Transverse colon (tissue), 4 donors: ENCODE data around the gene BMPER. TPM values are rescaled to one million over a fixed set of nuclear protein-coding genes. Genes with fewer than 3 reads are reported as not detected.

Source experiments
- DNase-seq: peaks from one replicate; pipeline ENCODE4 v3.0.0-alpha.2; 2019
- H3K27ac ChIP-seq, 4 donors: fragments of 200-600 bp; sonication (generic); 2 replicates each; pipeline ENCODE4 v1.5.1; 2016 to 2018; ENCODE audit warnings: inconsistent platforms in 4 of 4
- H3K27me3 ChIP-seq: fragments of 200-600 bp; sonication (generic); 2 replicates; pipeline ENCODE4 v1.5.1; 2017; ENCODE audit warnings: inconsistent platforms
- H3K36me3 ChIP-seq, 4 donors: fragments of 200-600 bp; sonication (generic); 2 replicates each; pipeline ENCODE4 v1.5.1; 2017 to 2019; ENCODE audit warnings: inconsistent platforms in 4 of 4
- H3K4me1 ChIP-seq, 4 donors: fragments of 200-600 bp; sonication (generic); 2 replicates each; pipeline ENCODE4 v1.5.1; 2017 to 2020; ENCODE audit warnings: inconsistent platforms in 4 of 4
- H3K4me3 ChIP-seq, 4 donors: fragments of 200-600 bp; sonication (generic); 1 replicate in 1 of 4; 2 replicates in 3 of 4; pipeline versions ENCODE4 v1.5.1 to v1.6.1; 2017 to 2019; ENCODE audit warnings: inconsistent platforms in 4 of 4
- H3K9me3 ChIP-seq, 2 donors: fragments of 200-600 bp; sonication (generic); 2 replicates each; pipeline ENCODE4 v1.5.1; 2017 to 2019; ENCODE audit warnings: inconsistent platforms in 2 of 2
- EP300 ChIP-seq: sonication (generic); formaldehyde crosslinking; IDR thresholded peaks from one replicate; pipeline ENCODE4 v1.6.1; 2017; ENCODE audit warnings: antibody characterized with exemption, low read depth
- POLR2A ChIP-seq: fragments of 450-650 bp; IDR thresholded peaks from one replicate; pipeline ENCODE4 v1.6.1; 2016; ENCODE audit warnings: antibody characterized with exemption, mild to moderate bottlenecking, moderate library complexity
- POLR2AphosphoS5 ChIP-seq, 3 donors: sonication (generic); formaldehyde crosslinking; IDR thresholded peaks; one replicate each; pipeline ENCODE4 v1.6.1; 2016; ENCODE audit warnings: antibody characterized with exemption in 3 of 3
- WGBS, 2 donors: methylation state at CpG; one replicate each; pipeline ENCODE4 v1.1.5; 2018; ENCODE audit warnings: low coverage in 1 of 2; 5-methylcytosine and 5-hydroxymethylcytosine counted together
- in situ Hi-C, 4 donors: fragments of 200-750 bp; cut with MboI; loops; one replicate each; pipeline versions ENCODE4 v1.15.0 to v1.15.1; 2017; ENCODE audit warnings: low sequenced_read_pairs in 3 of 4, low pct_ligation_motif_present in 1 of 4, low pct_unique_long_range_greater_than_20kb in 1 of 4
- intact Hi-C: fragments of 100-400 bp; cut with DNase I; formaldehyde crosslinking; loops from one replicate; pipeline ENCODE4 v1.15.1; 2023; ENCODE audit warnings: low total_unique reads
- total RNA-seq, 4 donors: library from RNA; depleted of rRNA; stranded (reverse); fragments of >200 nt; gene quantifications; one replicate each; pipeline ENCODE4 v1.1.0, GENCODE V29; 2016
- TF ChIP-seq, protein P1 (sequence below), 5 experiments: fragments of 200-600 bp in 3 of 5; fragments of 450-650 bp in 2 of 5; sonication (generic) in 3 of 5; IDR thresholded peaks; 1 replicate in 2 of 5; 2 replicates in 3 of 5; pipeline ENCODE4 v1.5.1; 2016 to 2017; ENCODE audit warnings: antibody characterized with exemption in 5 of 5, inconsistent platforms in 3 of 5, mild to moderate bottlenecking in 2 of 5, moderate library complexity in 1 of 5

The BMPER gene
- total RNA-seq, 4 donors from 2014 or later: 1.00 to 2.5 (median 1.8) TPM

DNA sequence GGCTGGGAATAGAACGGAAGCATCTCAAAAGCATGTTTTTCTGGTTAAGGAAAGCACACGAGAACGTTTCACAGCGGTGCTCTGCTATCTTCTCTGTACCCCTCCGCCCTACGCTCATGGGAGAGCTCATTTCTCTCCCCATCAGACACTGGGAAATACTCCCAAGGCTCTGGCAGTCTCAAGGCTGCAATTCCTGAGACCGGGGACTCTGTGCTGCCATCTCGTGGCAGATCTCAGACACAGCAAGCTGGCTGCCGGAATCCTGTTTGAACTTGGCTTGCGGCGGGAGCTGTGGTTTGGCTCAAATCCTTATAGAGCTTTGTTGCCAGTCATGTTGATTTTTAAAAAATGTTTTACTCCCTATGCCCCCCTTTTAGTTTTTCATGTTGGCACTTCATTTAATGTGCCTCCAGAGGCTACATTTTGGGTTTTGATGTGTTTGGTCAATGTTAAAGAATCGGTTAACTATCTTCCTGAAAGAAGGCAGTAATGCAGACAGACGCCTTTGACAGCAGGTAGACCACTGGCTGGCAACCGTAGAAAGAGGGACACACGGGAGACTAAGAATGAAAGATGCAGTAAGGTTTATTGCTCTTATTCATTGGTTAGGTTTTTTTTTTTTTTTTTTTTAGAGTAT, 27.6 kb downstream of the BMPER start:
- Histone ChIP-seq H3K4me3 (no peak overlapping the region), H3K9me3 (no peaks in the 10 kb centered on the region), H3K4me1 (peaks cover 0 to 3% (median 0%) of the 10 kb centered on the region in 4 donors), H3K27me3 (no peaks in the 10 kb centered on the region), H3K36me3 (no peaks in the 10 kb centered on the region), H3K27ac (no peak overlapping the region)
- in situ Hi-C loops: loop anchor here in 3 of 4 donors (10.0 to 25.0 kb wide), 3 partner anchors 688 to 746 kb away; no protein-coding TSS in a partner anchor
- intact Hi-C loops: no loop called here
- 15 to 19% methylated on average over 10 to 15 of the region's 15 CpGs for WGBS, 2 donors
- TF ChIP-seq EP300 (no peak), POLR2A (no peak), POLR2AphosphoS5 (IDR thresholded peaks at IDR 0.05) (no peak)
- TF ChIP-seq, protein P1, sequence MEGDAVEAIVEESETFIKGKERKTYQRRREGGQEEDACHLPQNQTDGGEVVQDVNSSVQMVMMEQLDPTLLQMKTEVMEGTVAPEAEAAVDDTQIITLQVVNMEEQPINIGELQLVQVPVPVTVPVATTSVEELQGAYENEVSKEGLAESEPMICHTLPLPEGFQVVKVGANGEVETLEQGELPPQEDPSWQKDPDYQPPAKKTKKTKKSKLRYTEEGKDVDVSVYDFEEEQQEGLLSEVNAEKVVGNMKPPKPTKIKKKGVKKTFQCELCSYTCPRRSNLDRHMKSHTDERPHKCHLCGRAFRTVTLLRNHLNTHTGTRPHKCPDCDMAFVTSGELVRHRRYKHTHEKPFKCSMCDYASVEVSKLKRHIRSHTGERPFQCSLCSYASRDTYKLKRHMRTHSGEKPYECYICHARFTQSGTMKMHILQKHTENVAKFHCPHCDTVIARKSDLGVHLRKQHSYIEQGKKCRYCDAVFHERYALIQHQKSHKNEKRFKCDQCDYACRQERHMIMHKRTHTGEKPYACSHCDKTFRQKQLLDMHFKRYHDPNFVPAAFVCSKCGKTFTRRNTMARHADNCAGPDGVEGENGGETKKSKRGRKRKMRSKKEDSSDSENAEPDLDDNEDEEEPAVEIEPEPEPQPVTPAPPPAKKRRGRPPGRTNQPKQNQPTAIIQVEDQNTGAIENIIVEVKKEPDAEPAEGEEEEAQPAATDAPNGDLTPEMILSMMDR (IDR thresholded peaks at IDR 0.05): peak; percentile 82 to 95 (median 94)
- peak; percentile 76 for DNase-seq

DNA sequence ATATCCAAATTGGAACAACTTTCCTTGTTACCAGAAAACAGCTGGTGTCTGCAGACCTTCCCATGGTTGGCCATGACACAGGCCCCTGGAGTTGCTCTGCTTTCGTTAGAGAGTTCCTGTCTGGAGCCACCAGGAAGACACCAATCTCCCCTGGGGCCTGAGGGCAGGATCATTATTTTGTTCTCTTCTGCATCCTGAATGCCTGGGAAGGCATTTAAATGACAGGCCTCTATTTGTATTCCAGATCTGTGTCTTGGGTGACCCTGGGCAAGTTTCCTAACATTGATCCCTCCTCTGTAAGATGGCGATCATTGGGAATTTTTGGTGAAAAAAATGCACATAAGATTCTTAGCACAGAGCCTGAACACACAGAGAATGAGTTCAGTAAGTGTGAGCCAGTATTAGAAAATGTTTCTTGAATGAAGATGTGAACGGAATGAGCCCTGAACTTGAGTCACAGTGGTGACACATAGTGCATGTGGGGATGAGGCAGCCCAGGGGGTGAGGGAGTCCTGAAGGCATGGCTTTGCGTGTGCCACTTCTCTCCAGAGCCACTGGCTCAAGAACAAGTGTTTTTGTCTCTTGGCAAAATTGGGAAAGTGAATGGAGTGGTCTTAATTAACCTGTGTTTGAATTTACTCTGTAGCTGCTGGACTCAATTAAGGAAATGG, 28.4 kb downstream of the BMPER start:
- Histone ChIP-seq H3K27me3 (no peaks in the 10 kb centered on the region), H3K36me3 (no peaks in the 10 kb centered on the region), H3K4me3 (no peak overlapping the region), H3K27ac (no peak overlapping the region), H3K9me3 (no peaks in the 10 kb centered on the region), H3K4me1 (peaks cover 0 to 3% (median 0%) of the 10 kb centered on the region in 4 donors)
- intact Hi-C loops: no loop called here
- WGBS, 2 donors: 65 to 100% methylated on average over 1 to 4 of the region's 4 CpGs
- TF ChIP-seq POLR2A (no peak), EP300 (no peak), POLR2AphosphoS5 (IDR thresholded peaks at IDR 0.05) (no peak)
- TF ChIP-seq, protein P1 (IDR thresholded peaks at IDR 0.05): no peak
- no peak for DNase-seq
- in situ Hi-C loops: loop anchor here in 3 of 4 donors (10.0 to 25.0 kb wide), 3 partner anchors 689 to 746 kb away; no protein-coding TSS in a partner anchor

DNA sequence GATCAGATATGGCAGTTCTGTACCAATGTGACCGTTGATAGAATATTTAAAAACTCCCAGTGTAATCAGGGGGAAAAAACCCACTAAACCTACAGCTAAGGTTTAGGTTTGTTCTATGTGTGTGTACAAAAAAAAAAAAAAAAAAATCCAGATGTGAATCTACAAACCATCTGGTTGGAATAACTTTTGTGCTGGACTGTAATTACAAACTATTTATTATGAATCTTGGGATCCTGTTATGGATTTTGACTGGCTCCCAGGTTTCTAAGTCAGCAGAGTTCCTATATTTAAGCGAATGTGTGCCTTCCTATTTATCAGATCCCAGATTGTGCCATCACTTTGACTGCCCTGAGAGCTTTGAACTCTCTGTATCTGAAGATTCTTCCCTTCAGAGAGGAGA, 29.1 kb downstream of the BMPER start:
- Histone ChIP-seq H3K27ac (no peak overlapping the region), H3K27me3 (no peaks in the 10 kb centered on the region), H3K36me3 (no peaks in the 10 kb centered on the region), H3K4me1 (peaks cover 0 to 3% (median 0%) of the 10 kb centered on the region in 4 donors), H3K9me3 (no peaks in the 10 kb centered on the region), H3K4me3 (no peak overlapping the region)
- WGBS, 2 donors: 76 to 86% methylated on average over 2 of the region's 2 CpGs
- no peak for DNase-seq
- TF ChIP-seq POLR2AphosphoS5 (IDR thresholded peaks at IDR 0.05) (no peak), EP300 (no peak), POLR2A (no peak)
- TF ChIP-seq, protein P1 (IDR thresholded peaks at IDR 0.05): no peak
- intact Hi-C loops (no loop called here), in situ Hi-C loops (loop anchor here in 3 of 4 donors (10.0 to 25.0 kb wide), 3 partner anchors 690 to 747 kb away; no protein-coding TSS in a partner anchor)

DNA sequence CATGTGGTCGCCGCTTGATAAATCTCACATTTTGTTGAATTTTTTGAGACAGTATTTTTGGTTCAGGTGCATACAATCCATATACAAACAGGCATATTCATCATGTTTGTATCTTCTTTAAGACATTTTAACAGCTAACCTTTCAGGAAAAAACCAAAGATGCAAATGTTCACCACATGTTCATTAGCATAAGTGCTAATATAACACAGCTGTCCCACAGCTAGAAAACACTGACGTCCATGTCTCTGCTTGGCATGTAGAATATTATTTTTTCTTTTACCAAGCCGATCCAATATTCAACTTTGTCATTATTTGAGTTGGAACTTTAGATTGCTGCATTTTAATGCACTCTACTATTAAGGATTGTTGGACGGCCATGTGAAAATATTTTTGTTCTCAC, 31.2 kb downstream of the BMPER start:
- intact Hi-C loops: no loop called here

More for the DNA sequence above, 31.2 kb downstream of the BMPER start:
- in situ Hi-C loops: loop anchor here in 3 of 4 donors (10.0 to 25.0 kb wide), 3 partner anchors 692 to 749 kb away; no protein-coding TSS in a partner anchor
- Histone ChIP-seq H3K27ac (no peak overlapping the region), H3K9me3 (no peaks in the 10 kb centered on the region), H3K4me1 (peaks cover 0 to 3% (median 0%) of the 10 kb centered on the region in 4 donors), H3K27me3 (no peaks in the 10 kb centered on the region), H3K36me3 (no peaks in the 10 kb centered on the region), H3K4me3 (no peak overlapping the region)
- 77 to 79% methylated on average over 5 of the region's 5 CpGs for WGBS, 2 donors
- TF ChIP-seq POLR2AphosphoS5 (IDR thresholded peaks at IDR 0.05) (no peak), EP300 (no peak), POLR2A (no peak)
- TF ChIP-seq, protein P1 (IDR thresholded peaks at IDR 0.05): no peak
- no peak for DNase-seq
